ENCODE results near the gene AKAP10.

AKAP10 gene

DNA sequence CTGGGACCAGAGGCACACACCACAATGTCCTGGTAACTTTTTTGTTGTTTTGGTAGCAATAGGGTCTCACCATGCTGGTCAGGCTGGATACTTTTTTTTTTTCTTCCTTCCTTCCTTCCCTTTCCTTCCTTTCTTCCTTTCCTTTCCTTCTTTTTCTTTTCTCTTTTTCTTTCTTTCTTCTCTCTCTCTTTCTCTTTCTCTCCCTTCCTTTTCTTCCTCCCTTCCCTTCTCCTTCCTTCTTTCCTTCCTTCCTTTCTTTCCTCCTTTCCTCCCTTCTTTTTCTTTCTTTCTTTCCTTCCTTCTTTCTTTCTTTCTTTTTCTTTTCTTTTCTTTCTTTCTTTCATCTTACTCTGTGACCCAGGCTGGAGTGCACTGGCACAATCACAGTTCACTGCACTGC, 91.5 kb downstream of the AKAP10 start:
- TF ChIP-seq, protein P1, sequence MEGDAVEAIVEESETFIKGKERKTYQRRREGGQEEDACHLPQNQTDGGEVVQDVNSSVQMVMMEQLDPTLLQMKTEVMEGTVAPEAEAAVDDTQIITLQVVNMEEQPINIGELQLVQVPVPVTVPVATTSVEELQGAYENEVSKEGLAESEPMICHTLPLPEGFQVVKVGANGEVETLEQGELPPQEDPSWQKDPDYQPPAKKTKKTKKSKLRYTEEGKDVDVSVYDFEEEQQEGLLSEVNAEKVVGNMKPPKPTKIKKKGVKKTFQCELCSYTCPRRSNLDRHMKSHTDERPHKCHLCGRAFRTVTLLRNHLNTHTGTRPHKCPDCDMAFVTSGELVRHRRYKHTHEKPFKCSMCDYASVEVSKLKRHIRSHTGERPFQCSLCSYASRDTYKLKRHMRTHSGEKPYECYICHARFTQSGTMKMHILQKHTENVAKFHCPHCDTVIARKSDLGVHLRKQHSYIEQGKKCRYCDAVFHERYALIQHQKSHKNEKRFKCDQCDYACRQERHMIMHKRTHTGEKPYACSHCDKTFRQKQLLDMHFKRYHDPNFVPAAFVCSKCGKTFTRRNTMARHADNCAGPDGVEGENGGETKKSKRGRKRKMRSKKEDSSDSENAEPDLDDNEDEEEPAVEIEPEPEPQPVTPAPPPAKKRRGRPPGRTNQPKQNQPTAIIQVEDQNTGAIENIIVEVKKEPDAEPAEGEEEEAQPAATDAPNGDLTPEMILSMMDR (IDR thresholded peaks at IDR 0.05): no peak
- TF ChIP-seq ZFX (IDR thresholded peaks at IDR 0.05; ENCODE audit: borderline replicate concordance): no peak
- no peak overlapping the region for H3K27ac ChIP-seq

DNA sequence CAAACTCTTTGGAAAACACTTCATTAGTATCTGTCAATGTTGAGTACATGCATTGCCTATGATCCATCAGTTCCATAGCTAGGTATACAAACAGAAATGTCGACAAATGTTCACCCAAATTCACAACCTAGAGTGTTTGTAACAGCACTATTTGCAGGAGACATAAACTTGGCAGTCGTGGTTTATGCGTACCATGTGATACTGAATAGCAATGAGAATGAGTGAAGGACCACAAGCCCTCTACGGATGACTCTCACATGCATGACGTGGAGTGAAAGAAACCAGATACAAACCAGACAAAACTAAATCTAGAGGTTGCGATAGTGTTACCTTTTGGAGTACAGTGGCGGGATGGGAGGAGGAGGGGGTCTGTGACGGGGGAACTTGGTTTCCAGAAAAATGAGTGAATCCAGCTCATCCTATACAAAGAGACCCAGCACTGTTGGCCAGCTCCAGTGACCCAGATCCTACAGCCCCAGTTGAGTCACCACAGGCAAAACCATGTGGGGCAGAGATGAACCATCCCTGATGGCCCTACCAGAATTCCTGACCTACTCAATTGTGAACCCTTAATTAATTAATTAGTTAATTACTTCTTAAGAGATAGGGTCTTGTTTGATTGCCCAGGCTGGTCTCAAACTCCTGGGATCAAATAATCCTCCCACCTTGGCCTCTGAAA, 94.0 kb downstream of the AKAP10 start:
- TF ChIP-seq ZFX (IDR thresholded peaks at IDR 0.05; ENCODE audit: borderline replicate concordance): no peak
- TF ChIP-seq, protein P1 (IDR thresholded peaks at IDR 0.05): no peak

DNA sequence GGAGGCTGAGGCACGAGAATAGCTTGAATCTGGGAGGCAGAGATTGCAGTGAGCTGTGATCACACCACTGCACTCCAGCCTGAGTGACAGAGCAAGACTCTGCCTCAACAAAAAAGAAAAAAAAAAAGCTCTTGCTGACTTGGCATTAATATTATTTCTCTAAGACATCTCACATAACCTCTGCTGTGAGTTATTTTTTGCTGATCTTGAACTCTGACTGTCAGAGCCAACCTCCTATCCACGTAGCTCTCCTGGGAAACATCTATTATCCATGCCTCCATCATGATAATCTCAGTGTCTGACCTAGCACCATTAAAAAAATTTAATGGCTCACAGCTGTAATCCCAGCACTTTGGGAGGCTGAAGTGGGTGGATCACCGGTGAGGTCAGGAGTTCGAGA, 97.2 kb downstream of the AKAP10 start:
- no peak overlapping the region for H3K27ac ChIP-seq

More for the DNA sequence above, 94.0 kb downstream of the AKAP10 start:
- no peak overlapping the region for H3K27ac ChIP-seq

DNA sequence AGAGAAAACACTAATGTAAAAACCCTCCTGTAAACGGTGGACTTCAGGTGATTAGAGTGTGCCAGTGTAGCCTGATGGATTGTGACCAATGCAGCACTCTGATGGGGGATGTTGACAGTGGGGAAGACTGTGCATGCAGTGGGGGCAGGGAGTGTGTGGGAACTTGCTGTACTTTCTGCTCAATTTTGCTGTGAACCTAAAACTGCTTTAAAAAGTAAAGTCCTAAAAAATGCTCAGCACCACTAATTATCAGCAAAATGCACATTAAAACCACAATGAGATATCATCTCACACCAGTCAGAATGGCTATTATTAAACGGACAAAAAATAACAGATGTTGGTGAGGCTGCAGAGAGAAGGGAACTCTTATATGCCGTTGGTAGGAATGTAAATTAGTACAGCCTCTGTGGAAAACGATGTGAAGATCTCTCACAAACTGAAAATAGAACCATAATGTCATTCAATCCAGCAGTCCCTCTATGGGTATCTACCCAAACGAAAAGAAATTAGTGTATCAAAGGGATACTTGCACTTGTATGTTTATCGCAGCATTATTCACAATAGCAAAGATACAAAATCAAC, 100.2 kb downstream of the AKAP10 start:
- no peak overlapping the region for H3K27ac ChIP-seq
- TF ChIP-seq, protein P1 (IDR thresholded peaks at IDR 0.05): no peak
- TF ChIP-seq ZFX (IDR thresholded peaks at IDR 0.05; ENCODE audit: borderline replicate concordance): no peak

More for the DNA sequence above, 97.2 kb downstream of the AKAP10 start:
- TF ChIP-seq, protein P1 (IDR thresholded peaks at IDR 0.05): no peak

DNA sequence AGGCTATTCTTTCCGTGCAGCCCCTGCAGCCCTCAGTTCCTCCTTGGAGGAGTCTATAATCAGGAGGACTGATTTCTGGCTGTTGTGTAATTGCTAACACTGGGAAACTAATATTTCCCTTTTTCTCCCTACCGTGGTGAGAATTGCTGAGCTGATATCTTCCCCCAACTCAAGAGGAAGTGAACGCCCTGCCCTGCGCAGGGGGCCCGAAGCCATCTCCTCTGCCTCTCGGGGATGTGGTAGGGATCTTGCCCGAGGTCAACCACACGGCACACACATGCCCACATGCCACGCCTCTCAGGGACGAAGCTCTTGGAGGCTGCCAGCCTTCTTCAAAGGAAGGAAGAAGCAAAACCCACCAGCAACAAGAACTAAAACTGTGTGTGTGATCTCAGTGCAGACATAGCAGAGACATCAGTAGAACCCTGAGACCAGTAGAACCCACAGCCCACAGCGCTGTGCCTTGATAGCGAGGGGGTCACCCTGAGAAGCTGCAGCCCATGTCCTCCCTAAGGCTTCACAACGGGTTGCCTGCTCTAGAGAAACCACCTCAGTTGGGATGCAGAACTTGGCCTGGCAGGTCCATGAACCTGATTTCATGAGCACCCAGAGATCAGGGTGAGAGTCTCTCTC, 101.0 kb downstream of the AKAP10 start:
- TF ChIP-seq, protein P1 (IDR thresholded peaks at IDR 0.05): no peak
- TF ChIP-seq ZFX (IDR thresholded peaks at IDR 0.05; ENCODE audit: borderline replicate concordance): no peak
- no peak overlapping the region for H3K27ac ChIP-seq

DNA sequence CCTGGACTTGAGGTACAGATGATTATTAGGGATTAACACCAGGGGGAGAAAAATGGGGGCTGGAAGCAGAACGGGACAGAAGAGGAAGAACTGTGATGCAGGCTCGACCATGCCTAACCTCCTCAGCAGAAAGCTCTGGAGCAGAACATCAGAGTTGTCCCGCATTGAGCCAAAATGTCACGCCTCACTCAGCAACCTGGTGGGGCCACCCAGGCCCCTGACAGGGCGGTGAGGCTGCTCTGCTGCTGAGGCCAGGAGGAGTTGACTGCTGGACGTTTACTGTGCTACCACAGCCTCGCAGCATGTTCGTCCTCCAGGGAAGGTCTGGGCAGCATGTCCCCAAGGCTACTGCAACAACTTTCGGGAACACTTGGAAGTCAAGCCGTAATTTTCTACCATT, 103.4 kb downstream of the AKAP10 start:
- H3K27ac ChIP-seq: no peak overlapping the region
- TF ChIP-seq, protein P1 (IDR thresholded peaks at IDR 0.05): no peak
- no peak for TF ChIP-seq ZFX (IDR thresholded peaks at IDR 0.05; ENCODE audit: borderline replicate concordance)

DNA sequence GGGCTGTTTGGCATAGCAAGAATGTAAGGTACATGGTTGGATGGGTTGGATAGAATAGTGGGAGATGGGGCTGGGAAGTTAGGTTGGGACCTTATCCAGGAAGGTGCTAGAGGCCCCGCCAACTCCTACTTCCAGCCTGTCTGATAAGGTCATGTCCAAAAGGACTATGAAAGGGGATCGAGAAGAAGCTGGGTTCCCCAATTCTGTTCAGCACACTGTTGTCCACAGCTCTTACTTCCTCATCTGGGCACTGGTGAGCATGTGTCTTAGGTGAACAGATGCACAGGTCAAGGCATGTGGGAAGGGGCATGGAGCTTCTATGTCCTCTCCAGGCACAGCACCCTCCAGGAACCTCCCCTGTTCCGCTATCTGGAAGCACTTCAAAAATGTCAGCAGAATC, 104.3 kb downstream of the AKAP10 start:
- H3K27ac ChIP-seq: no peak overlapping the region
- TF ChIP-seq, protein P1 (IDR thresholded peaks at IDR 0.05): no peak
- TF ChIP-seq ZFX (IDR thresholded peaks at IDR 0.05; ENCODE audit: borderline replicate concordance): no peak

All from 22Rv1 (cell line).